BE2C (cell line): ENCODE data around the gene HS1BP3.

Source experiments
- DNase-seq: peaks from one replicate; pipeline ENCODE4 v3.0.0-alpha.2; 2020
- H3K27me3 ChIP-seq: fragments of 250-450 bp; sonication (Bioruptor Pico); 2 replicates; pipeline ENCODE4 v1.5.1; 2020; ENCODE audit warnings: mild to moderate bottlenecking
- H3K36me3 ChIP-seq: fragments of 250-450 bp; sonication (Bioruptor Pico); 2 replicates; pipeline ENCODE4 v1.5.1; 2020; ENCODE audit warnings: mild to moderate bottlenecking
- H3K4me1 ChIP-seq: fragments of 250-450 bp; sonication (Bioruptor Pico); 2 replicates; pipeline ENCODE4 v1.5.1; 2020
- H3K4me3 ChIP-seq: 2 replicates; pipeline ENCODE4 v1.5.1; 2011; ENCODE audit warnings: low read depth, low read length
- H3K9me3 ChIP-seq: fragments of 250-450 bp; sonication (Bioruptor Pico); 2 replicates; pipeline ENCODE4 v1.5.1; 2020
- CTCF ChIP-seq: IDR thresholded peaks from 2 replicates; pipeline ENCODE4 v1.5.1; 2012; ENCODE audit warnings: mild to moderate bottlenecking, low read depth, low read length

The HS1BP3 gene

GRCh38 chr2:20650393-20650876 lies 463 bp downstream of the HS1BP3 start:
- no peak for TF ChIP-seq CTCF
- Histone ChIP-seq H3K27me3 (no peaks in the 10 kb centered on the region), H3K9me3 (no peaks in the 10 kb centered on the region), H3K36me3 (no peaks in the 10 kb centered on the region), H3K4me3 (peak overlapping the region; percentile 86), H3K4me1 (peaks cover 13% of the 10 kb centered on the region)
- DNase-seq = no peak

- H3K9me3 ChIP-seq = no peaks in the 10 kb centered on the region
- H3K4me3 ChIP-seq = peak overlapping the region; percentile 86
- no peak for DNase-seq
- H3K27me3 ChIP-seq = no peaks in the 10 kb centered on the region
- H3K4me1 ChIP-seq = peaks cover 13% of the 10 kb centered on the region
- no peak for TF ChIP-seq CTCF
- H3K36me3 ChIP-seq = no peaks in the 10 kb centered on the region
Measured at GRCh38 chr2:20649976-20650375, 922 bp downstream of the HS1BP3 start.

GRCh38 chr2:20649576-20649975 lies 1.3 kb downstream of the HS1BP3 start:
- no peaks in the 10 kb centered on the region for H3K36me3 ChIP-seq
- DNase-seq = no peak
- peaks cover 13% of the 10 kb centered on the region for H3K4me1 ChIP-seq
- no peak for TF ChIP-seq CTCF
- H3K9me3 ChIP-seq = no peaks in the 10 kb centered on the region
- no peaks in the 10 kb centered on the region for H3K27me3 ChIP-seq
- no peak overlapping the region for H3K4me3 ChIP-seq

DNA sequence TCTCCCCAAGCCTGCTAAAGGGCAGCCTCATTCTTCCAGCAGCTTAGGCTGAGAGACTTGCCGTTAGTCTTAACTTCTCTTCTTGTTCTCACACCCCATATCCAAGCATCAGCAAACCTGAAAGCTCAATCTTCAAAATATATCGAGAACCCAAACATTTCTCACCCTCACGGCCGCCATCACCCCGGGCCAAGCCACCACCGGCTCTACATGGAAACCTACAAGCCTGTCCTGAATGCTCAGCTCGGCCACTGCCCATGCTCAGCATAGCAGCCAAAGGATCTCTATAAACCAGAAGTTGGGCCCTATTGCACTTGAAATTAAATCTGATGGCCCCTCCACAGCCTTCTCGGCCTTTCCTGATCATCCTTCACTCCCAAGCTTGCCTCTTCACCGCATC lies 2.1 kb downstream of the HS1BP3 start:
- Histone ChIP-seq H3K4me1 (peaks cover 13% of the 10 kb centered on the region), H3K36me3 (no peaks in the 10 kb centered on the region), H3K27me3 (no peaks in the 10 kb centered on the region), H3K9me3 (no peaks in the 10 kb centered on the region), H3K4me3 (no peak overlapping the region)
- no peak for TF ChIP-seq CTCF
- DNase-seq = no peak

- no peak for DNase-seq
- H3K4me1 ChIP-seq = peaks cover 13% of the 10 kb centered on the region
- H3K9me3 ChIP-seq = no peaks in the 10 kb centered on the region
- no peak for TF ChIP-seq CTCF
- no peak overlapping the region for H3K4me3 ChIP-seq
- no peaks in the 10 kb centered on the region for H3K36me3 ChIP-seq
- no peaks in the 10 kb centered on the region for H3K27me3 ChIP-seq
Measured at GRCh38 chr2:20648206-20648605, 2.7 kb downstream of the HS1BP3 start.

- Histone ChIP-seq H3K4me3 (no peak overlapping the region), H3K27me3 (no peaks in the 10 kb centered on the region), H3K36me3 (no peaks in the 10 kb centered on the region), H3K9me3 (no peaks in the 10 kb centered on the region), H3K4me1 (peaks cover 13% of the 10 kb centered on the region)
- TF ChIP-seq CTCF = no peak
- peak; percentile 71 for DNase-seq
Measured at GRCh38 chr2:20647738-20648137, 3.2 kb downstream of the HS1BP3 start.
